NT2/D1 (cell line): ENCODE data around the gene SBF2.

Experiments used
- YY1 ChIP-seq: IDR thresholded peaks from 2 replicates; pipeline ENCODE4 v1.6.1; 2011; ENCODE audit not compliant: insufficient read length, insufficient read depth
- ZNF274 ChIP-seq: IDR thresholded peaks from 2 replicates; pipeline ENCODE4 v1.6.1; 2011; ENCODE audit warnings: mild to moderate bottlenecking, low read depth, low read length

DNA sequence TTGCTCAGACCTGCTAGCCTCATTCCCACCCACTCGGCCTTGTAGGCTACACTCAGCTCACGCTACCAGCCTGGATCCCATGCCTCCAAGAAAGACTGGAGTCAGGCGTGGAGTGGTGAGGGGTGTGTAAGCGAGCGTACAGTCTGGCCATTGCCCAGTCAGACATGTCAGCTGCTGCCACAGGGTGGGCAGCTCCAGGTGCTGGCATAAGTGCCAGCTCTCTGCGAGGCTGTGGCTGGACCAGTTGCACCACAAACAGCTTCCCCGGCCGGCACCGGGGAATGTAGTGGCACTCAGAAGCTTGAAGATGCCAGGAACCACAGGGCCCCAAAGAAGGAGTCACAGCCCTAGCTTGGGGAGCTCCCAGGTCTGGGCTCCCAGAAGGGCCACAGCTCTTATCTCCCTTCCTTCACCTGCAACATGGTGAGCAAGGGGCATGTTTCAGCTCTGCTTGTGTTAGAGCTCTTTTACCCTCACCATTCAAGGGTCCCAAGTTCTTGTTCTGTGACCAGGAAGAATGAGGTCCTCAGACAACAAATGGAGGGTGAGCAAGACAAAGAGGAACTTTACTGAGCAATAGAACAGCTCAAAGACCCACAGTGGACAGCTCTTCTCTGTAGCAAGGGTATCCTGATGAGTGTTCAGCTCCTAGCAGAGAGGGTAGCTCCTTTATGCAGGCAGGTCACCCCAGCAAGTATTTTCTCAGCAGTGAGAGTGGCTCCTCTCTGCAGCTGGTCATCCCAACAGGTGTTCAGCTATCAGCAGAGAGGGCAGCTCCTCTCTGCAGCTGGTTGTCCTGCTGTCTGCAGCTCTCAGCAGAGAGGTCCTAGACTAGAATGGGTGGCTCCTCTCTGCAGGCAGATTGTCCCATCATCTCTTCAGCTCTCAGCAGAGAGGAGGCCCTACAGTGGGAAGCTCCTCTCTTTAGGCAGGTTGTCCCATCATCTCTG, 6.0 kb downstream of the SBF2 start:
- TF ChIP-seq ZNF274 (no peak), YY1 (no peak)
